ENCODE results near the gene B3GLCT. TPM values are rescaled to one million over a fixed set of nuclear protein-coding genes. Genes with fewer than 3 reads are reported as not detected.

B3GLCT gene
- total and polyA plus RNA-seq, 4 donors, result 0.88 to 8.3 (median 4.9) TPM

GRCh38 chr13:31162151-31163008 is 37.4 kb upstream of the B3GLCT start:
- ATAC-seq (ENCODE audit: low FRiP score) (peak; percentile 99), DNase-seq (peak; percentile 97 to 98)
- Histone ChIP-seq H3K27ac (ENCODE audit: low read depth in 1 of 2, low read length in 2 of 2) (peak overlapping the region; percentile 35 to 67), H3K4me1 (ENCODE audit: control insufficient read depth in 1 of 2, insufficient read depth in 2 of 2, low read length in 2 of 2) (no peaks in the 10 kb centered on the region), H3K36me3 (ENCODE audit: control insufficient read depth in 1 of 2, insufficient read depth in 2 of 2, low read length in 1 of 2) (no peaks in the 10 kb centered on the region), H3K9me3 (ENCODE audit: control insufficient read depth, low read length) (no peaks in the 10 kb centered on the region), H3K4me3 (ENCODE audit: low read length in 2 of 2) (peak overlapping the region; percentile 60 to 68), H3K27me3 (ENCODE audit: control insufficient read depth in 1 of 2, insufficient read depth in 2 of 2, low read length in 1 of 2) (no peaks in the 10 kb centered on the region)
- intact Hi-C loops (cut with DNase I), result loop anchor here in 1 of 2 donors (2.0 kb wide), 2 partner anchors 38 to 546 kb away; partner anchors contain the start of gene USPL1
- 0 to 1% methylated on average over 34 of the region's 34 CpGs for WGBS, 2 donors

DNA sequence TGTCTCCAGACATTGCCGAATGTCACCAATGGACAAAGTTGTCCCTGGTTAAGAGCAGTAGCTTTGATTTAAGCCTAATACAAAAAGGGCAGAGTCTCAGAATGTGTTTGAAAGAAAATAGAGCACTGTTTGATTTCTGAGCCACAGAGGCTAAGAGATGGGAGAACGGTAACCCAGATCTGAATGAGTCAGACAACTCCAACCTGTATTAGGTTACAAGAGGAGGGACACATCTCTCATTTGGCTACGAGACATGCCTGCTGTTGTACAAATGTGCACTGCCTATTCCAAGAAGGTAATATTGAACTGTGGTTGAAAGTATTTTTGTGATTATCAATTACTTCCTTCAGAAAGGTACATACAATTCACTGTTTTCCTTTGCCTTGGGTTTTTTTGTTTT is 33.2 kb upstream of the B3GLCT start:
- WGBS, 2 donors, result 91 to 93% methylated on average over 3 of the region's 3 CpGs
- DNase-seq (no peak), ATAC-seq (ENCODE audit: low FRiP score) (no peak)
- intact Hi-C loops (cut with DNase I), result no loop called here
- no peaks in the 10 kb centered on the region for H3K36me3 ChIP-seq (ENCODE audit: control insufficient read depth in 1 of 2, insufficient read depth in 2 of 2, low read length in 1 of 2)
- H3K9me3 ChIP-seq (ENCODE audit: control insufficient read depth, low read length), result no peaks in the 10 kb centered on the region
- no peaks in the 10 kb centered on the region for H3K27me3 ChIP-seq (ENCODE audit: control insufficient read depth in 1 of 2, insufficient read depth in 2 of 2, low read length in 1 of 2)
- H3K4me1 ChIP-seq (ENCODE audit: control insufficient read depth in 1 of 2, insufficient read depth in 2 of 2, low read length in 2 of 2), result no peaks in the 10 kb centered on the region
- H3K4me3 ChIP-seq (ENCODE audit: low read length in 2 of 2), result no peak overlapping the region
- no peak overlapping the region for H3K27ac ChIP-seq (ENCODE audit: low read depth in 1 of 2, low read length in 2 of 2)

DNA sequence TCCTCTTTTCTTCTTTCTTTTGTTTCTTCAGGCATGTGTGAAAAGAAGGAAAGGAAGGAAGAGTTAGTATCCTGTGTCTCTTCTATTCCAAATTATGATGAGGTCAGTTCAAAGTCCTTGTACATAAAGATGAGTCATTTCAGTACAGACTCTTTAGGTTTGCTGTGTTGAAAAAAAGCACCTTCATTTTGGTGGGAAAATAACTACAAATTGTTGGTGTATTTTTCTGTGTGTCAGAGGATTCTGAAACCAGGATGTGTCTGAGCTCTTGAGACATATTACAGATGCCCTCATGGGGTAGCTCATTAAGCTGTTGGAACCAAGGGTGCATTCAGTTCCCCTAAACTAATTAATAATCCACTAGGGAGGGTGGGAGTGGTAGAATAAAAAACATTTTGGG is 32.3 kb upstream of the B3GLCT start:
- Histone ChIP-seq H3K27ac (ENCODE audit: low read depth in 1 of 2, low read length in 2 of 2) (no peak overlapping the region), H3K9me3 (ENCODE audit: control insufficient read depth, low read length) (no peaks in the 10 kb centered on the region), H3K4me1 (ENCODE audit: control insufficient read depth in 1 of 2, insufficient read depth in 2 of 2, low read length in 2 of 2) (no peaks in the 10 kb centered on the region), H3K4me3 (ENCODE audit: low read length in 2 of 2) (no peak overlapping the region), H3K36me3 (ENCODE audit: control insufficient read depth in 1 of 2, insufficient read depth in 2 of 2, low read length in 1 of 2) (no peaks in the 10 kb centered on the region), H3K27me3 (ENCODE audit: control insufficient read depth in 1 of 2, insufficient read depth in 2 of 2, low read length in 1 of 2) (no peaks in the 10 kb centered on the region)
- ATAC-seq (ENCODE audit: low FRiP score), result no peak
- DNase-seq, result no peak
- intact Hi-C loops (cut with DNase I), result no loop called here

GRCh38 chr13:31168166-31168565 is 31.6 kb upstream of the B3GLCT start:
- intact Hi-C loops (cut with DNase I), result no loop called here
- DNase-seq (no peak), ATAC-seq (ENCODE audit: low FRiP score) (no peak)
- no peak overlapping the region for H3K27ac ChIP-seq (ENCODE audit: low read depth in 1 of 2, low read length in 2 of 2)
- no peaks in the 10 kb centered on the region for H3K36me3 ChIP-seq (ENCODE audit: control insufficient read depth in 1 of 2, insufficient read depth in 2 of 2, low read length in 1 of 2)
- H3K27me3 ChIP-seq (ENCODE audit: control insufficient read depth in 1 of 2, insufficient read depth in 2 of 2, low read length in 1 of 2), result no peaks in the 10 kb centered on the region
- no peaks in the 10 kb centered on the region for H3K4me1 ChIP-seq (ENCODE audit: control insufficient read depth in 1 of 2, insufficient read depth in 2 of 2, low read length in 2 of 2)
- no peak overlapping the region for H3K4me3 ChIP-seq (ENCODE audit: low read length in 2 of 2)
- no peaks in the 10 kb centered on the region for H3K9me3 ChIP-seq (ENCODE audit: control insufficient read depth, low read length)
- 51 to 56% methylated on average over 2 of the region's 2 CpGs for WGBS, 2 donors

GRCh38 chr13:31168736-31169135 is 31.0 kb upstream of the B3GLCT start:
- no peaks in the 10 kb centered on the region for H3K36me3 ChIP-seq (ENCODE audit: control insufficient read depth in 1 of 2, insufficient read depth in 2 of 2, low read length in 1 of 2)
- H3K27ac ChIP-seq (ENCODE audit: low read depth in 1 of 2, low read length in 2 of 2), result no peak overlapping the region
- 89 to 90% methylated on average over 11 of the region's 11 CpGs for WGBS, 2 donors
- ATAC-seq (ENCODE audit: low FRiP score) (no peak), DNase-seq (no peak)
- no peak overlapping the region for H3K4me3 ChIP-seq (ENCODE audit: low read length in 2 of 2)
- intact Hi-C loops (cut with DNase I), result no loop called here
- no peaks in the 10 kb centered on the region for H3K27me3 ChIP-seq (ENCODE audit: control insufficient read depth in 1 of 2, insufficient read depth in 2 of 2, low read length in 1 of 2)
- no peaks in the 10 kb centered on the region for H3K9me3 ChIP-seq (ENCODE audit: control insufficient read depth, low read length)
- H3K4me1 ChIP-seq (ENCODE audit: control insufficient read depth in 1 of 2, insufficient read depth in 2 of 2, low read length in 2 of 2), result no peaks in the 10 kb centered on the region

GRCh38 chr13:31172001-31172400 is 27.8 kb upstream of the B3GLCT start:
- no peaks in the 10 kb centered on the region for H3K9me3 ChIP-seq (ENCODE audit: control insufficient read depth, low read length)
- no peak overlapping the region for H3K27ac ChIP-seq (ENCODE audit: low read depth in 1 of 2, low read length in 2 of 2)
- intact Hi-C loops (cut with DNase I), result no loop called here
- ATAC-seq (ENCODE audit: low FRiP score) (no peak), DNase-seq (no peak)
- no peaks in the 10 kb centered on the region for H3K36me3 ChIP-seq (ENCODE audit: control insufficient read depth in 1 of 2, insufficient read depth in 2 of 2, low read length in 1 of 2)
- no peaks in the 10 kb centered on the region for H3K4me1 ChIP-seq (ENCODE audit: control insufficient read depth in 1 of 2, insufficient read depth in 2 of 2, low read length in 2 of 2)
- WGBS, 2 donors, result 88 to 94% methylated on average over 3 of the region's 3 CpGs
- no peak overlapping the region for H3K4me3 ChIP-seq (ENCODE audit: low read length in 2 of 2)
- H3K27me3 ChIP-seq (ENCODE audit: control insufficient read depth in 1 of 2, insufficient read depth in 2 of 2, low read length in 1 of 2), result no peaks in the 10 kb centered on the region

DNA sequence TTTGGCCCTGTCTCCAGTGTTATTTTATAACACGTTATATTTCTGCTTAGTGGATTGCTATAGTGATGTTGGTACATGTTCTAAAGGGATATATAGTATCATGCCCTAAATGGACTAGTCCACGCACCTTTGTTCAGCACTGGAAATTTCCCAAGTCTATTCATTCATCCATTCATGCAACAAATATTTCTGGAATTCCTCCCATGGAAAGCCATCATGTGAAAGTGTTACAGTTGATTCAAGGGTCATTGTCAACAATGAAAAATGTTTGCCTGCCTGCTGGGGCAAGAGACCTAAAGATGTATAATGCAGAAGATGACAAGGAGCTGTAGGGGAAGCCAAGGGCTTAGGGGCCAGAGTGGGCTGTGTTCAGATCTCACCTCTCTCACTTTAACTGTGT is 27.2 kb upstream of the B3GLCT start:
- WGBS, 2 donors, result 21 to 31% methylated on average over 2 of the region's 2 CpGs
- Histone ChIP-seq H3K4me3 (ENCODE audit: low read length in 2 of 2) (no peak overlapping the region), H3K27ac (ENCODE audit: low read depth in 1 of 2, low read length in 2 of 2) (no peak overlapping the region), H3K36me3 (ENCODE audit: control insufficient read depth in 1 of 2, insufficient read depth in 2 of 2, low read length in 1 of 2) (no peaks in the 10 kb centered on the region), H3K9me3 (ENCODE audit: control insufficient read depth, low read length) (no peaks in the 10 kb centered on the region), H3K4me1 (ENCODE audit: control insufficient read depth in 1 of 2, insufficient read depth in 2 of 2, low read length in 2 of 2) (no peaks in the 10 kb centered on the region), H3K27me3 (ENCODE audit: control insufficient read depth in 1 of 2, insufficient read depth in 2 of 2, low read length in 1 of 2) (no peaks in the 10 kb centered on the region)
- ATAC-seq (ENCODE audit: low FRiP score) (no peak), DNase-seq (no peak)
- intact Hi-C loops (cut with DNase I), result no loop called here

DNA sequence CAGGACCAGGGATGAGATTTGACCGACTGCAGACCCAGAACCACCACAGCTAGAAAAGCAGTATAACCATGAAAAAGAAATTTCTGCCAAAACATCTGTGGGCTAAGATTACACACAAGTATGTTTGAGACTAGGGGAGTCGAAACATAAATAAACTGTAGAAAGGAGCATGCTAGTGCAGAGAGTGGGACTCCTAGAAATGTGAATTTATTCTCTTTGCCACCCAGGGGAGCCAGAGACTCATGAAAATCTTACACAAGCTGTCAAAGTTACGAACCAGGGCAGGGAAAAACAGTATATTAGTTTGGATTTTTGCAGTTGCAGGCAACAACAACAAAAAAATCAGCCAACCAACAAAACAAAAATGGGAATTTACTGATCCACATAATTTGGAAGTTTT is 25.8 kb upstream of the B3GLCT start:
- Histone ChIP-seq H3K27me3 (ENCODE audit: control insufficient read depth in 1 of 2, insufficient read depth in 2 of 2, low read length in 1 of 2) (no peaks in the 10 kb centered on the region), H3K9me3 (ENCODE audit: control insufficient read depth, low read length) (no peaks in the 10 kb centered on the region), H3K36me3 (ENCODE audit: control insufficient read depth in 1 of 2, insufficient read depth in 2 of 2, low read length in 1 of 2) (no peaks in the 10 kb centered on the region), H3K4me3 (ENCODE audit: low read length in 2 of 2) (no peak overlapping the region), H3K4me1 (ENCODE audit: control insufficient read depth in 1 of 2, insufficient read depth in 2 of 2, low read length in 2 of 2) (no peaks in the 10 kb centered on the region), H3K27ac (ENCODE audit: low read depth in 1 of 2, low read length in 2 of 2) (no peak overlapping the region)
- intact Hi-C loops (cut with DNase I), result no loop called here
- DNase-seq (no peak), ATAC-seq (ENCODE audit: low FRiP score) (no peak)
- 53% methylated on average over 3 of the region's 3 CpGs for WGBS, 2 donors

- H3K27me3 ChIP-seq (ENCODE audit: control insufficient read depth in 1 of 2, insufficient read depth in 2 of 2, low read length in 1 of 2), result no peaks in the 10 kb centered on the region
- DNase-seq (no peak), ATAC-seq (ENCODE audit: low FRiP score) (no peak)
- H3K36me3 ChIP-seq (ENCODE audit: control insufficient read depth in 1 of 2, insufficient read depth in 2 of 2, low read length in 1 of 2), result no peaks in the 10 kb centered on the region
- no peaks in the 10 kb centered on the region for H3K9me3 ChIP-seq (ENCODE audit: control insufficient read depth, low read length)
- 87 to 96% methylated on average over 3 of the region's 3 CpGs for WGBS, 2 donors
- H3K4me3 ChIP-seq (ENCODE audit: low read length in 2 of 2), result no peak overlapping the region
- no peaks in the 10 kb centered on the region for H3K4me1 ChIP-seq (ENCODE audit: control insufficient read depth in 1 of 2, insufficient read depth in 2 of 2, low read length in 2 of 2)
- no peak overlapping the region for H3K27ac ChIP-seq (ENCODE audit: low read depth in 1 of 2, low read length in 2 of 2)
- intact Hi-C loops (cut with DNase I), result no loop called here
Observed at GRCh38 chr13:31175847-31176532, 23.8 kb upstream of the B3GLCT start.

Measured in aorta (tissue), 5 donors.